Esophagus muscularis mucosa (tissue), 4 donors: Measurements from ENCODE around the gene ARX. TPM values are rescaled to one million over a fixed set of nuclear protein-coding genes. Genes with fewer than 3 reads are reported as not detected.

Experiments
- DNase-seq: peaks from one replicate; pipeline ENCODE4 v3.0.0-alpha.2; 2017; ENCODE audit errors: extremely low spot score
- H3K27ac ChIP-seq, 4 donors: fragments of 200-600 bp; sonication (generic); replicated peaks in 1 of 4; 1 replicate in 3 of 4; 2 replicates in 1 of 4; pipeline ENCODE4 v1.5.1; 2016 to 2019; ENCODE audit warnings: mild to moderate bottlenecking in 1 of 4
- H3K27me3 ChIP-seq, 4 donors: fragments of 200-600 bp; sonication (generic); one replicate each; pipeline versions ENCODE4 v1.5.1 to v1.6.0; 2016 to 2019
- H3K36me3 ChIP-seq, 4 donors: fragments of 200-600 bp; sonication (generic); one replicate each; pipeline ENCODE4 v1.5.1; 2016 to 2019
- H3K4me1 ChIP-seq, 4 donors: fragments of 200-600 bp; sonication (generic); one replicate each; pipeline ENCODE4 v1.5.1; 2016 to 2019
- H3K4me3 ChIP-seq, 4 donors: fragments of 200-600 bp; sonication (generic); 1 replicate in 2 of 4; 2 replicates in 2 of 4; pipeline ENCODE4 v1.5.1; 2016 to 2019; ENCODE audit warnings: mild to moderate bottlenecking in 4 of 4, moderate library complexity in 1 of 4
- H3K9me3 ChIP-seq, 4 donors: fragments of 200-600 bp; sonication (generic); 1 replicate in 3 of 4; 2 replicates in 1 of 4; pipeline ENCODE4 v1.5.1; 2016 to 2019
- EP300 ChIP-seq: sonication (generic); formaldehyde crosslinking; IDR thresholded peaks from one replicate; pipeline ENCODE4 v1.6.1; 2017; ENCODE audit warnings: antibody characterized with exemption
- POLR2A ChIP-seq: fragments of 450-650 bp; IDR thresholded peaks from one replicate; pipeline ENCODE4 v1.6.1; 2017; ENCODE audit warnings: antibody characterized with exemption, moderate library complexity, mild to moderate bottlenecking, low read depth
- POLR2AphosphoS5 ChIP-seq, 2 donors: sonication (generic); formaldehyde crosslinking; IDR thresholded peaks; one replicate each; pipeline ENCODE4 v1.6.1; 2017; ENCODE audit warnings: antibody characterized with exemption in 2 of 2
- WGBS: methylation state at CpG from one replicate; pipeline ENCODE4 v1.1.5; 2018; 5-methylcytosine and 5-hydroxymethylcytosine counted together
- intact Hi-C: fragments of 100-400 bp; cut with DNase I; formaldehyde crosslinking; loops from one replicate; pipeline ENCODE4 v1.15.1; 2023
- total RNA-seq, 4 donors: library from RNA; depleted of rRNA; stranded (reverse); fragments of >200 nt; gene quantifications; one replicate each; pipeline versions ENCODE4 v1.1.0 to v1.2.1, GENCODE V29; 2016
- TF ChIP-seq, protein P1 (sequence below), 3 experiments: fragments of 200-600 bp in 2 of 3; fragments of 450-650 bp in 1 of 3; sonication (generic) in 2 of 3; IDR thresholded peaks; one replicate each; pipeline ENCODE4 v1.5.1; 2017 to 2019; ENCODE audit warnings: antibody characterized with exemption in 3 of 3, mild to moderate bottlenecking in 2 of 3, moderate library complexity in 1 of 3

ARX gene
- total RNA-seq, 4 donors from 2014 or later, result not detected

DNA sequence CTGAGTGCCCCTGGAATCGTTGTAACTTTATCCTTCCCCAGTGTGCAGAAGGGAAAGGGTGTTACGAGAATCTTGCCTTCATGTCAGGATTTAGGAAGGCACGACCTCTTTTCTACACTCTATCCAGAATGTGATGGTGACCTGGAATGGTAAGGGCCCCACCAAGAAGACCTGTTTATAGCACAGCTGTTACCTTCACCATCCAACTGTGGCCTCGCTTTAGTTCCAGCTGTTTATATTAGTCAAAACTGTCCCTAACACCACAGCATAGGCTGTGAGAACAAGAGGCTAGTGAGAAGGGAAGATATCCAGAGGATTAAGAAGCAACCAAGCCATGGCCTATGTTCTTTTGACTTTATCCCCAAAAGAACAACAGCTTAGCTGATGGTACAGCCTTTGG is 28.0 kb downstream of the ARX start:
- intact Hi-C loops, result no loop called here
- Histone ChIP-seq H3K27me3 (no peaks in the 10 kb centered on the region), H3K27ac (no peak overlapping the region), H3K4me3 (no peak overlapping the region), H3K4me1 (no peaks in the 10 kb centered on the region), H3K36me3 (no peaks in the 10 kb centered on the region), H3K9me3 (no peaks in the 10 kb centered on the region)
- DNase-seq, result no peak
- WGBS, result 65% methylated on average over 4 of the region's 4 CpGs
- TF ChIP-seq, protein P1, sequence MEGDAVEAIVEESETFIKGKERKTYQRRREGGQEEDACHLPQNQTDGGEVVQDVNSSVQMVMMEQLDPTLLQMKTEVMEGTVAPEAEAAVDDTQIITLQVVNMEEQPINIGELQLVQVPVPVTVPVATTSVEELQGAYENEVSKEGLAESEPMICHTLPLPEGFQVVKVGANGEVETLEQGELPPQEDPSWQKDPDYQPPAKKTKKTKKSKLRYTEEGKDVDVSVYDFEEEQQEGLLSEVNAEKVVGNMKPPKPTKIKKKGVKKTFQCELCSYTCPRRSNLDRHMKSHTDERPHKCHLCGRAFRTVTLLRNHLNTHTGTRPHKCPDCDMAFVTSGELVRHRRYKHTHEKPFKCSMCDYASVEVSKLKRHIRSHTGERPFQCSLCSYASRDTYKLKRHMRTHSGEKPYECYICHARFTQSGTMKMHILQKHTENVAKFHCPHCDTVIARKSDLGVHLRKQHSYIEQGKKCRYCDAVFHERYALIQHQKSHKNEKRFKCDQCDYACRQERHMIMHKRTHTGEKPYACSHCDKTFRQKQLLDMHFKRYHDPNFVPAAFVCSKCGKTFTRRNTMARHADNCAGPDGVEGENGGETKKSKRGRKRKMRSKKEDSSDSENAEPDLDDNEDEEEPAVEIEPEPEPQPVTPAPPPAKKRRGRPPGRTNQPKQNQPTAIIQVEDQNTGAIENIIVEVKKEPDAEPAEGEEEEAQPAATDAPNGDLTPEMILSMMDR (IDR thresholded peaks at IDR 0.05), result no peak
- no peak for TF ChIP-seq EP300
- TF ChIP-seq POLR2A, result no peak
- no peak for TF ChIP-seq POLR2AphosphoS5 (IDR thresholded peaks at IDR 0.05)

DNA sequence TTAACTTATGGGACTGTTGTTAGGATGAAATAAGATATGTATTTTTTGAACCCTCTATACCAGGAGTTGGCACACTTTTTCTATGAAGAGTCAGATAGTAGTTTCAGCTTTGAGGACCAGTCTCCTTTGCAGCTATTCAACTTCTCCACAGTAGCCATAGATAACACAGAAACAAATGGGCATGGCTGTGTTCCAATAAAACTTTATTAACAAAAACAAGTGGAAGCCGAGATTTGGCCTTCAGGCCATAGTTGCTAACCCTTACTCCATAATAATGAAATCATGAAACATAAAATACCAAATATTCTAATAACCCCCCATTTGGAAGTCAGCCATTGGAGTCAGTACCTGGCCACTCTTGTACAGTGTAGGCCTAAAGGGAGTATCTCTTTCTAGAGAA is 30.6 kb downstream of the ARX start:
- no peaks in the 10 kb centered on the region for H3K4me1 ChIP-seq
- no peaks in the 10 kb centered on the region for H3K27me3 ChIP-seq
- WGBS, result 62% methylated on average over 1 of the region's 1 CpG
- no peaks in the 10 kb centered on the region for H3K36me3 ChIP-seq
- no peak overlapping the region for H3K4me3 ChIP-seq
- H3K27ac ChIP-seq, result no peak overlapping the region
- intact Hi-C loops, result no loop called here
- TF ChIP-seq POLR2A (no peak), POLR2AphosphoS5 (IDR thresholded peaks at IDR 0.05) (no peak), EP300 (no peak)
- TF ChIP-seq, protein P1 (IDR thresholded peaks at IDR 0.05), result no peak
- H3K9me3 ChIP-seq, result no peaks in the 10 kb centered on the region
- no peak for DNase-seq

DNA sequence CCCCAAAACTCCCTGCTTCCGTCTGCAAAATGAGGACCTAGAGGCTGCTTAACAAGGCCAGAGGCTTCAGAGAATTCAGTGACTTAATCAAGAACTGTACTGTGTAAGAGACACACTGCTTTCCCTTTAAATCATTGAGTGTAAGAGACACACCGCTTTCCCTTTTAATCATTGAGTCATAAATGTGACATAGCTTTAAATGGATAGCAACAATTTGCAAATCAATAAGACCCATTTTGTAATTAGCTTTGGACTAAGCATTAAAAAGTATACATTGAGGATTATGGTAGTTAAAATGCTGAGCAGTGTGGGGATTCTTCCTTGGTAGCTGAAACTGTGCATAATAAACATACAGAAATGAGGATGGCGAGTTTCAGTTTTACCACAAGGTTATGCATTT is 31.8 kb downstream of the ARX start:
- intact Hi-C loops, result no loop called here
- DNase-seq, result no peak
- H3K36me3 ChIP-seq, result no peaks in the 10 kb centered on the region
- TF ChIP-seq, protein P1 (IDR thresholded peaks at IDR 0.05), result no peak
- no peak for TF ChIP-seq POLR2AphosphoS5 (IDR thresholded peaks at IDR 0.05)
- no peak for TF ChIP-seq EP300
- no peak for TF ChIP-seq POLR2A
- no peaks in the 10 kb centered on the region for H3K9me3 ChIP-seq
- no peaks in the 10 kb centered on the region for H3K27me3 ChIP-seq
- H3K27ac ChIP-seq, result no peak overlapping the region
- no peaks in the 10 kb centered on the region for H3K4me1 ChIP-seq
- no peak overlapping the region for H3K4me3 ChIP-seq
- WGBS, result 82% methylated on average over 3 of the region's 3 CpGs

DNA sequence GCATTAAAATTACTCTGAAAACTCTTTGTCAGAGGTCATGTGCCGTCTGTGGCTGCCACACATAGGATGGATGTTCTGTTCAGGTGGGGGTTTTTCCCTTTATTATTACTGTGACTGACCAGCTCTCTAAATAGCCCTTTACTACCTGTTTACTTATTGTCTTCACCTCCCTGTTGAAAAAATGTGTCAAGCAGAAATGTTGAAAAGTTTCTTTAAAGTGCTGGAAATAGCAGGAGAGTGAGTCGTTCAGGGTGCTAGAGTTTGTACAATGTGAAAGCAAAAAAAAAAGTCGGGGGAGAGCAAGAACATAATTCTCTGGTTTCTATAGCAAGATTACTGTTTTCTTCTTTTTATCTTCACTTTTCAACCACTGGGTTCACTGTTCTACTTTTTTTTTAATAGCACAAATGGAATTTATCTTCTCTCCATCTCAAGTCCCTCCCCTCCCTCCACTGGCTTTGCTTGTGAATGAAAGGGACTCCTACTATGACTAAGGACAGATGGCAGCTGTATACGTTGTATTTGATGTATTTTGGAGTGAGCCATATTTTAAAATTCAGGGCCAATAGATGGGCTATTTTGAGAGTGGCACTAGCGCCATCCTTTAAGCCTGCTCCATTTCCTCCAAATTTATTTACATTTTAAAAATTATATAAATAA is 33.3 kb downstream of the ARX start:
- H3K36me3 ChIP-seq, result no peaks in the 10 kb centered on the region
- intact Hi-C loops, result no loop called here
- WGBS, result 67% methylated on average over 5 of the region's 5 CpGs

More for the DNA sequence above, 33.3 kb downstream of the ARX start:
- H3K27ac ChIP-seq, result no peak overlapping the region
- H3K9me3 ChIP-seq, result no peaks in the 10 kb centered on the region
- H3K4me3 ChIP-seq, result no peak overlapping the region
- no peak for TF ChIP-seq POLR2AphosphoS5 (IDR thresholded peaks at IDR 0.05)
- no peak for TF ChIP-seq EP300
- TF ChIP-seq, protein P1 (IDR thresholded peaks at IDR 0.05), result no peak
- no peak for TF ChIP-seq POLR2A
- DNase-seq, result no peak
- H3K4me1 ChIP-seq, result no peaks in the 10 kb centered on the region
- H3K27me3 ChIP-seq, result no peaks in the 10 kb centered on the region
